Dermis microvascular lymphatic vessel endothelial cell (primary cell): ENCODE data around the gene EIF3CL. TPM values are rescaled to one million over a fixed set of nuclear protein-coding genes. Genes with fewer than 3 reads are reported as not detected.
"Not testable (repeated sequence)": the region's sequence is repeated elsewhere in the genome, so short reads cannot be mapped to it uniquely, and the experiment has no call there.

Experiments used
- DNase-seq, 2 donors: peaks; one replicate each; pipeline versions ENCODE4 v3.0.0 to v3.0.0-alpha.2; 2010; ENCODE audit warnings: low read depth in 2 of 2
- total RNA-seq: library from RNA; depleted of rRNA; stranded (reverse); fragments of >200 nt; gene quantifications from 2 replicates; pipeline ENCODE4 v1.2.1, GENCODE V29; 2014

The EIF3CL gene, protein sequence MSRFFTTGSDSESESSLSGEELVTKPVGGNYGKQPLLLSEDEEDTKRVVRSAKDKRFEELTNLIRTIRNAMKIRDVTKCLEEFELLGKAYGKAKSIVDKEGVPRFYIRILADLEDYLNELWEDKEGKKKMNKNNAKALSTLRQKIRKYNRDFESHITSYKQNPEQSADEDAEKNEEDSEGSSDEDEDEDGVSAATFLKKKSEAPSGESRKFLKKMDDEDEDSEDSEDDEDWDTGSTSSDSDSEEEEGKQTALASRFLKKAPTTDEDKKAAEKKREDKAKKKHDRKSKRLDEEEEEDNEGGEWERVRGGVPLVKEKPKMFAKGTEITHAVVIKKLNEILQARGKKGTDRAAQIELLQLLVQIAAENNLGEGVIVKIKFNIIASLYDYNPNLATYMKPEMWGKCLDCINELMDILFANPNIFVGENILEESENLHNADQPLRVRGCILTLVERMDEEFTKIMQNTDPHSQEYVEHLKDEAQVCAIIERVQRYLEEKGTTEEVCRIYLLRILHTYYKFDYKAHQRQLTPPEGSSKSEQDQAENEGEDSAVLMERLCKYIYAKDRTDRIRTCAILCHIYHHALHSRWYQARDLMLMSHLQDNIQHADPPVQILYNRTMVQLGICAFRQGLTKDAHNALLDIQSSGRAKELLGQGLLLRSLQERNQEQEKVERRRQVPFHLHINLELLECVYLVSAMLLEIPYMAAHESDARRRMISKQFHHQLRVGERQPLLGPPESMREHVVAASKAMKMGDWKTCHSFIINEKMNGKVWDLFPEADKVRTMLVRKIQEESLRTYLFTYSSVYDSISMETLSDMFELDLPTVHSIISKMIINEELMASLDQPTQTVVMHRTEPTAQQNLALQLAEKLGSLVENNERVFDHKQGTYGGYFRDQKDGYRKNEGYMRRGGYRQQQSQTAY
- 157 and 212 TPM in 2 replicates for total RNA-seq

DNA sequence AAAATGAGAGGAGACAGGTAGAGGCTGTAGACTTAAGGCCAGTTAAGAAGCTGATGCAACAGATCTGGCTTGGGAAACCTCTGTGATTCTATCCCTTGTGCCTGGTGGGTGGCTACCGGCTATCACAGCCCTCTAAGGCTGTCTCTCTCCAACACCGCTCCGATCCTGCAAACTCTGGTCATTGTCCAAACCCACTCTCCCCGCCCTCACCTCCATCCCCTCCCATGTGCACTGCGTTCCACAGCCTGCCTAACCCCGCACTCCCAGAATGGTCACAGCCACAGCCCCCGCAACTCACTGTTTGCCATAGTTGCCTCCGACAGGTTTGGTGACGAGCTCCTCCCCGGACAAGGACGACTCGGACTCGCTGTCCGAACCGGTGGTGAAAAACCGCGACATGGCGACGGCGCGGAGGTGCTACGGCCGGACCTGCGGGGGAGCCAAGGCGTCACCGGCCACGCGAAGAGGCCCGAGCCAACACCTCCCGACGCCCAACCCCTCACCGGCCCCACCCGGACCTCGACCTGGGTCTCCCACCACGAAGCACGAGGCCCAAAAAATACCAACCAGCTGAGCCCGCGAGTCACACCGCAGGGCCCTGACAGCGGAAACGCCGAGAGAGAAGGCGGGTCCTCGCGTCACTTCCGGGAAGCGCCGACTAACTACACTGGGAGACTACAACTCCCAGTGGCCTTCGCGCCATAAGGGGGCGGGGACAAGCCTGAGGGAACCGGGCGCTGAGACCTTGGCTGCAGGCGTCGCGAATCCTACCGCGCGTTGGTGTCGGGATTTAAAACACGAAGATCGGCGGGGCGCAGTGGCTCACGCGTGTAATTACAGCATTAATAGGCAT lies at the start of gene EIF3CL:
Gene EIF3CL, minus strand, starts transcription at position 622 of the 853 bp plus-strand sequence. Its CDS starts 223 bp downstream, at position 399.
- DNase-seq = not testable (repeated sequence)

DNA sequence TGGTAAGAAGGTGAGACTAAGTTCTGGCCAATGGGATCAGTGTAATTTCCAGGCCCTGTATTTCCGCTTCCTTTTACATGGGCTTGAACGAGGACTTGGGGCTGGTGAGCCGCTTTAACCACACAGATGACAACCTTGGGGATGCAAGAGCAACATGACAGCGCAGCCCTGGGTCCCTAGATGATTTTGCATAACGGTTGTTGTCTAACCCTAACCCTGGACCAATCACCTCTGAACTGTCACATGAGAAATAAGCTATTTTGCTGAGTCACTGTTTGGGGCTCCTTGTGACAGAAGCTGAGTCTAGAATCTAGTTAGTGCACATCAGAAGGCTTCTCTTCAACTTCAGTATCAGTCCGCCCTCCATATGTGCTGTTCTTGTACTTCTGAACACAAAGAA lies 43.4 kb upstream of the EIF3CL start:
- not testable (repeated sequence) for DNase-seq

DNA sequence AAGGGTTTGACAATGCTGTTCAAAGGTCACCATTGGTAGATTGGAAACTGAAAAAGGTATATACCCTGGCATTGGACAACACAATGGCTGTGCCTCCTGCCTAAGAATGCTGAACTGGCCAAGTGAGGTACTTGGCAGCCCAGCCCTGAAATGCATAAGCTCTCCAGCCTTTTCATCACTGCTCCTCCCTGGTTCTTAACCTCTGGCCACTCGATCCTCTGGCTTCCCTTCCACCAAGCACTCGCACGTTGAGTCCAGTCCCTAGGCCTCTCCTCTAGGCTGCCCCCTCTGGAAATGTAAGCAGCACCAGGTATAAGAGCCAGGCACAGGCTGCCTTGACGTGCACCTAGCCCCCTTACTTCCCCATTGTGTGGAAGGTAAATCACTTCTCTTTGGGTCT lies 42.7 kb upstream of the EIF3CL start:
- not testable (repeated sequence) for DNase-seq

DNA sequence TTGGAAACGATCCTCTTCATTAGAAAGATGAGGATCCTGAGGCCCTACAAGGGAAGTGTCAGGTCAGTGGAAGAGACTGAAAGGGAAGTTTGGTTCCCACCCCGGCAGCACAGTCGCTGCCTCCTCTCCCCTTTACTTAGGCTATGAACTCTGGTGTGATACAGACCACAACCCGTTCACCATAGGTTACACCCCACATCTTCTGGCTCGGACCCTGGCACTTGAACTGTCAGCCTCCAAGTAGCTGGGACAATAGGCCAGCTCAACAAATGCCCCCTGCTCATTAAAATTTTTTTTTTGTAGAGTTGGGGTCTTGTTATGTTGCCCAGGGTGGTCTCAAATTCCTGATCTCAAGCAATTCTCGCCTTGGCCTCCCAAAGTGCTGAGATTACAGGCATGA lies 40.3 kb upstream of the EIF3CL start:
- DNase-seq = not testable (repeated sequence)

DNA sequence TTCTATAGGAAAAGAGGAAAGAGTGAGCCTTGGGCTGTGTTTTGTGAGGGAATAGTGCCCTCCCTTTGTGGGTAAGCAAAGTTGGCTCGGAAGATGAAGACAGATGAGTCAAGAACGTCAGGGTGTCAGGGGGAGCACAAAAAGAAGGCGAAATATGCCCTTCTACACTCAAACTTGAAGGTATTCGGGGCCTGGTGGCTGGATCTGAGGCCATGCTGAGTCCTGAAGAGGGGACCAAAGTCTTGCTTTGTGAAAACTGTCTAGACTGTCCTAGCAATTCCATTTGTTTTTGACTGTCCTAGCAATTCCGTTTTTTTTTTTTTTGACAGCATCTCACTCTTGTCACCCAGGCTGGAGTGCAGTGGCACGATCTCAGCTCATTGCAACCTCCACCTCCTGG lies 35.3 kb upstream of the EIF3CL start:
- not testable (repeated sequence) for DNase-seq

DNA sequence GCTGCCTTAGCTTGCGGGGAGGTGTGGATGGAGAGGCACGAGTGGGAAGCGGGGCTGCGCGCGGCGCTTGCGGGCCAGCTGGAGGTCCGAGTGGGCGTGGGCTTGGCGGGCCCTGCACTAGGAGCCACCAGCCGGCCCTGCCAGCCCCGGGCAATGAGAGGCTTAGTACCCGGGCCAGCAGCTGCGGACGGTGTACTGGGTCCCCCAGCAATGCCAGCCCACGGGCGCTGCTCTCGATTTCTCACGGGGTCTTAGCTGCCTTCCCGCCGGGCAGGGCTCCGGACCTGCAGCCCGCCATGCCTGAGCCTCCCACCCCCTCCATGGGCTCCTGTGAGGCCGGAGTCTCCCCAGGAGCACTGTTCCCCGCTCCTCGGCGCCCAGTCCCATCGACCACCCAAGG lies 31.7 kb upstream of the EIF3CL start:
- DNase-seq = not testable (repeated sequence)

DNA sequence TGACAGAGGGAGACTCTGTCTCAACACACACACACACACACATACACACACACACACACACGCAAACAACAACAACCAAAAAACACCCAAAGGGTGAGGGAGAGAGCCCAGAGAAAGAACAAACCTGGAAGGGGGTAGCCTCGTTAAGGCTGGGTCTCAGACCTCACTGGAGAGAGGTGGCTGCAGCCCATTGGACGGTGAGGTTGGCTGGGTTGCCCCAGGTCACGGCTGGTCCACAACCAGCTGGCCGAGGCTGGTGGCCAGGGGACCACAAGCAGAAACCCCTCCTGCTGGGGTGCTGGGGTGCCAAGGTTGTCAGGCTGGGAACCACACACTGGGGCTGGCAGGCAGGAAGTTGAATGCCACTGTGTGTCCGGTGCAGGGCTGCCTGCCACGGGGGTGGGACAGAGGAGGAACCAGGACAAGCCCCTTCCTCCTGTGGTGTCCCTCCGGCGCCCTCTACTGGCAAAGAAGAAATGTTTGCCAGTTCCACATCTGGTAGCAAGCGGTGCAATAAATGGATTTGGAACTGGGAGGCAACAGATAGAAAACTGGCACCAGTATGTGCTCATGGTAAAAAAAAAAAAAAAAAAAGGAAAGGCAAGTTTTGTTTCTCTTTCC lies 22.5 kb upstream of the EIF3CL start:
- not testable (repeated sequence) for DNase-seq

DNA sequence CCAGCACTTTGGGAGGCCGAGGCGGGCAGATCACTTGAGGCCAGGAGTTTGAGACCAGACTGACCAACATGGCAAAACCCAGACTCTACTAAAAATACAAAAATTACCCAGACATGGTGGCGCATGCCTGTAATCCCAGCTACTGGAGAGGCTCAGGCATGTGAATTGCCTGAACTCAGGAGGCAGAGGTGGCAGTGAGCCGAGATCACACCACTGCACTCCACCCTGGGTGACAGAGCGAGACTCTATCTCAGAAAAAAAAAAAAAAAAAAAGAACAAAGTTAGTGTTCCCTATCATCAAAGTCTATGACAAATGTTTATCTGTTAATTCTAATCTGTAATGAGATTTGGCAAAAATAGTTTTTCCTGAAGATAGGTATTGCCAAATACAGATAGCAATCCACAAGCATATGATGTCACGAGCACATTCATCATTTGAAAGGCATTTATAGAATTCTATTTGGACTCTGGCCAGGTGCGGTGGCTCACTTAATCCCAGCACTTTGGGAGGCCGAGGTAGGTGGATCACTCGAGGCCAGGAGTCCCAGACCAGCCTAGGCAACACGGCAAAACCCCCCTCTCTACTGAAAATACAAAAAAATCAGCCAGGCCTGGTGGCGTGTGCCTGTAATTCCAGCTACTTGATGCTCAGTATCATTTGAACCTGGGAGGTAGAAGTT lies 17.6 kb upstream of the EIF3CL start:
- not testable (repeated sequence) for DNase-seq

DNA sequence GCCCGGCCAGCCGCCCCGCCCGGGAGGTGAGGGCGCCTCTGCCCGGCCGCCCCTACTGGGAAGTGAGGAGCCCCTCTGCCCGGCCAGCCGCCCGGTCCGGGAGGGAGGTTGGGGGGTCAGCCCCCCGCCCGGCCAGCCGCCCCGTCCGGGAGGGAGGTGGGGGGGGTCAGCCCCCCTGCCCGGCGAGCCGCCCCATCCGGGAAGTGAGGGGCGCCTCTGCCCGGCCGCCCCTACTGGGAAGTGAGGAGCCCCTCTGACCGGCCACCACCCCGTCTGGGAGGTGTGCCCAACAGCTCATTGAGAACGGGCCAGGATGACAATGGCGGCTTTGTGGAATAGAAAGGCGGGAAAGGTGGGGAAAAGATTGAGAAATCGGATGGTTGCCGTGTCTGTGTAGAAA lies 13.4 kb upstream of the EIF3CL start:
- DNase-seq = not testable (repeated sequence)

DNA sequence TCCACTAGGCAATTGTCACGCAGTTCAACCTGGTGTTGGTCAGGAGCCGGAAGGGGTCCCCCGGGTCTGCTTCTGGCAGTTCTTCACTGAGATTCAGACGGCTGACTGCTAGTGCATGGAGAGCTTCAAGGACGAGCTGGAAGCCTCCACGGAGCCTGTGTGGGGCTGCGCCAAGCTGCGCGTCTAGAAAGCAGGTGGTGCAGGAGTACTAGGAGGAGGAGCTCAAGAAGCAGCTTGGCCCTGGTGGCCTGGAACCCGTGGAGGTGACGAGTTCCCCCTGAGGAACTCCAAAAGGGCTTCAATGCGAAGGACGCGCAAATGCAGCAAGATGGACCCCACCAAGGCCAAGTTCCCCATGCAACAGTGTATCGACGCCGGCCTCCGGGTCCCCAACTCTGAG lies 10.9 kb upstream of the EIF3CL start:
- peak in 1 of 2 donors; percentile 0 for DNase-seq

DNA sequence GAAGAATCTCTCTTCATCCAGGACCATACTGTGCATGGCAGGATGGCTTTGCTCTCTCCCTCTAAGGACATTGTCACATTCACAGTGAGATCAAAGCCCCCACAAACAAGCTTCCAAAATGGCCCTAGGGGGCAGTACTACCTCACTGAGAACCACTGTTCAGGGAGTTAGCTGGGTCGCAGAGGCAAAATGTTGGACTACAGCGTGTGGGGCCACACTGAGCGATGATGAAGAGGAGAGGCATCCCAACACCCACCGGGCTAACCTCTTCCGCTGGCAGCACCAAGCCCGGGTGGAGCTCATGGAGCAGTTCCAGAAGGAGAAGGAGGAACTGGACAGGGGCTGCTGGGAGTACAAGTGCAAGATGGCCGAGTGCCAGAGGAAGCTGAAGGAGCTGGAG lies 9.9 kb upstream of the EIF3CL start:
- DNase-seq = not testable (repeated sequence)

DNA sequence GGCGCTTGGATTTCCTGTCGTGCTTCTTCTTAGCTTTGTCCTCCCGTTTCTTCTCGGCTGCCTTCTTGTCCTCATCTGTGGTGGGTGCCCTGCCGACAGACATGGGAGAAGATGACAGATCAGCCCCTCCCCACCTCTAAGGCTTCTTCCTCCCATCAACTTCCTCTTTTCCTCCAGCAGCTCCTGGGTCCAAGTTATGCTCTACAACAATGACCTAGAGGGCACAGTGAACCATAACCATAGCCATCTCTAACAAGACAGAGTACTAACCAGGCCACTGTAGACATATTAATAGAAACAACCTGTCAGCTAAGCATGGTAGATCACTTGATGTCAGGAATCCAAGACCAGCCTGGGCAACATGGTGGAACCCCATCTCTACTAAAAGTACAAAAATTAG lies 11.6 kb downstream of the EIF3CL start:
- not testable (repeated sequence) for DNase-seq

DNA sequence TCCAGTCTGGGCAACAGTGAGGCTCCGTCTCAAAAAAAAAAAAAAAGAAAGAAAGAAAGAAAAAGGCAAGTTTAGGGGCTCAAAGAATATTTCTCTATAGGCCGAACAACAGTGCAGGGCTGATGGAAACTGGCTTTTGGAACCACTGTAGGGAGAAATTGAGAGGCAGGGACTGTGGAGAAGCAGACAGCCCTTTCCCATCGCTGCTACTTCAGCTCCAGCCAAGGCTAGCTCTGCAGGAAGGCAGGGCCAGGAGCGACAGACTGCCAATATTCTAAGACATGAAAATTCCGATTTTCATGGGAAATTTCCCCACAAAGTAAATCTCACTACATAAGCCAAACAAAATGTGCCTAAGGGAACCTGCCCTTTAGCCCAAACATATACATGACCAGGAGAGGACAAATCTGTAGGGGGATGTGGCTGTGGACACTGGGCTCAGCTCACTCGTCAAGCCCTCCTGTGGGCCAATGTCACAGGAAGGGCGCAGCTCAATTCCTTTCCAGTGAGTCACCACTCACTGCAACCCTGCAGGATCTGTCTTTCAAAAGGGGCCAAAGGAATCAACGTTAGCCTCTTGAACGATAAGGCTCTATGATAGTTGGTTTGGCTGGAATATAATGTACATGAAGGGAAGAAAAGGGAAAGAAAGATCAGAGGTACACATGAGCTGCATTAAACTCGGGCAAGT lies 21.3 kb downstream of the EIF3CL start:
- not testable (repeated sequence) for DNase-seq

DNA sequence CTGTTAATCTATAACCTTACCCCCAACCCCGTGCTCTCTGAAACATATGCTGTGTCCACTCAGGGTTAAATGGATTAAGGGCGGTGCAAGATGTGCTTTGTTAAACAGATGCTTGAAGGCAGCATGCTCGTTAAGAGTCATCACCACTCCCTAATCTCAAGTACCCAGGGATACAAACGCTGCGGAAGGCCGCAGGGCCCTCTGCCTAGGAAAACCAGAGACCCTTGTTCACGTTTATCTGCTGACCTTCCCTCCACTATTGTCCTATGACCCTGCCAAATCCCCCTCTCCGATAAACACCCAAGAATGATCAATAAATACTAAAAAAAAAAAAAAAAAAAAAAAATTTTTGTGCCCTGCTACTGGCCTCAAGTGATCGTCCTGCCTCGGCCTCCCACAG lies 25.8 kb downstream of the EIF3CL start:
- not testable (repeated sequence) for DNase-seq

DNA sequence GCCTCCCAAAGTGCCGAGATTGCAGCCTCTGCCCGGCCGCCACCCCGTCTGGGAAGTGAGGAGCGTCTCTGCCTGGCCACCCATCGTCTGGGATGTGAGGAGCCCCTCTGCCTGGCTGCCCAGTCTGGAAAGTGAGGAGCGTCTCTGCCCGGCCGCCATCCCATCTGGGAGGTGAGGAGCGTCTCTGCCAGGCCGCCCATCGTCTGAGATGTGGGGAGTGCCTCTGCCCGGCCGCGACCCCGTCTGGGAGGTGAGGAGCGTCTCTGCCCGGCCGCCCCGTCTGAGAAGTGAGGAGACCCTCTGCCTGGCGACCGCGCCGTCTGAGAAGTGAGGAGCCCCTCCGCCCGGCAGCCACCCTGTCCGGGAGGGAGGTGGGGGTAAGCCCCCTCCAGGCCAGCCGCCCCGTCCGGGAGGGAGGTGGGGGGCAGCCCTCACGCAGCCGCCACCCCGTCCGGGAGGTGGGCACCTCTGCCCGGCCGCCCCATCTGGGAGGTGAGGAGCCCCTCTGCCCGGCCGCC lies 26.5 kb downstream of the EIF3CL start:
- not testable (repeated sequence) for DNase-seq

DNA sequence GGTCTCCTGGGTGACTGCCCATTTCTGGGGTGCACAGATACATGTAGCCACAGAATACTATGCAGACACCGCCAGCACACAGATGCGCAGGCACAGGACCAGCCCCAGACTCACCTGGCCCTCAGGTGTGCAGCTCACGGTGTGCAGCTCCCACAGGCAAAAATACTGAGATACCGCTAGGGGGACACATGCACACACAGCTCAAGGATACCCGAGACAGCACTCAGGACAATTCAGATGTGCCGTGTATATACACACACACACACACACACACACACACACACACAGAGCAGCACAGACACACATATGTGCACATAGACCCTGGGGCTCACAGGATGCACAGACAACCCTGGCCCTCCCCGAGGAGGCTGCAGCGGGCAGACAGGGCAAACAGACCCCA lies 28.5 kb downstream of the EIF3CL start:
- not testable (repeated sequence) for DNase-seq

DNA sequence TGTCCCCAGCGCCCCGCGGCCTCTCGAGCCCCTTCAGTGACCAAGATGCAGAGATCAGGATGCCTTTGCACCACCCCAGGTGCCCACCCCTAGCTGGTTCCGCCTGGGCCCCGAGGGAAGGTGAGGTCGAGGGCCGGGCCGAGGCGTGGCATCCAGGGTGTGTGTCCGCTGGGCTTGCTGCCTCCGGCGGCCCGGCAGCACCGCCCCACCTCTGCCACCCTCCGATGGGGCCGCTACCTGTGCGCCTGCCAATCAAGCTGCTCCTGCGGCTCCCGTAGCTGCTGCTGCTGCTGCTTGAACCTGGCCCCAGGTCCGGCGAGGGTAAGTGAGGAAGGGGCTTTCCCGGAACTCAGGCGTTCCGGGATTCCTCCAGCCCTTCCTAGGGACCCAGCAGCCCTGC lies 29.4 kb downstream of the EIF3CL start:
- DNase-seq = not testable (repeated sequence)

DNA sequence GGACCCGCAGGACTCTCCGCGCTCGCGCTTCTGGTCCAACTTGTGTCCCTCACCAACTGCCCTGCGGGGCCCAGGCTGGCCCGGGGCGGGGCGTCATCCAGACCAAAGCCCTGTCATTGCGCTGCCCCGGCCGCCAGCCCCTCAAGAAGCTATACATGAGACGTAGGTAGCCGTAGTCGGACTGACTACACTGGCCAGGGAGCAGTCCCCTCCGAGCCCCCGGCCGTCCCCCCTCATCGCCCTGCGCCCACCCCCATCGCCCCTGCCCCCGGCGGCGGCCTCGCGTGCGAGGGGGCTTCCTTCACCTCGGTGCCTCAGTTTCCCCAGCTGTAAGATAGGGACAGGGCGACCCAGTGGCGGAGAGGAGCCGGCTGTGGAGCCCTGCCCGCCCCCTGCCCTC lies 35.7 kb downstream of the EIF3CL start:
- DNase-seq = not testable (repeated sequence)
